Measurements from ENCODE around the gene LRRC4.

The LRRC4 gene

DNA sequence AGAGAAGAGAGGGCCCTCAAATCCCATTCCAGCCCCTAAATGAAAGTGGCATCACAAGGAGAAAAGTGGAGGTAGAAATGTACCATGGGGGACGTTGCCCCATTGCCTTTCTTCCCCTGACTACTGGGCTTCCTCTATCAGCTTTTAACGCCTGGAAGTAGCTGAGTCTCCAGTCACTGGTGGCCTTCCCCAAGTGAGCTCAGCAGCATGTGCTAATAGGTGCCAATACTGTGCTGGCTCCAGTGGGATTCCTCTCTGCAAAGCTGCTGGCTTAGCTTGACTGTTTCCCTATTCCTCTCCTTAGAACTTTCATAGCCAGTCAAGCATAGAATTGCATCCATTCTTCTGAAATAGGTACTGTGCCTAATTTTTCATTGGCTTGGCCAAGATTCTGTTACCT lies 32.6 kb downstream of the LRRC4 start:
- FAIRE-seq = no peak
- DNase-seq (ENCODE audit: insufficient read length) = no peak
- TF ChIP-seq POLR2AphosphoS5 (IDR thresholded peaks at IDR 0.05; ENCODE audit: low read depth, low read length) (no peak), TAF1 (IDR thresholded peaks at IDR 0.05; ENCODE audit: borderline replicate concordance, low read depth, low read length) (no peak), POLR2A (IDR thresholded peaks at IDR 0.05; ENCODE audit: low read depth, low read length) (no peak)

DNA sequence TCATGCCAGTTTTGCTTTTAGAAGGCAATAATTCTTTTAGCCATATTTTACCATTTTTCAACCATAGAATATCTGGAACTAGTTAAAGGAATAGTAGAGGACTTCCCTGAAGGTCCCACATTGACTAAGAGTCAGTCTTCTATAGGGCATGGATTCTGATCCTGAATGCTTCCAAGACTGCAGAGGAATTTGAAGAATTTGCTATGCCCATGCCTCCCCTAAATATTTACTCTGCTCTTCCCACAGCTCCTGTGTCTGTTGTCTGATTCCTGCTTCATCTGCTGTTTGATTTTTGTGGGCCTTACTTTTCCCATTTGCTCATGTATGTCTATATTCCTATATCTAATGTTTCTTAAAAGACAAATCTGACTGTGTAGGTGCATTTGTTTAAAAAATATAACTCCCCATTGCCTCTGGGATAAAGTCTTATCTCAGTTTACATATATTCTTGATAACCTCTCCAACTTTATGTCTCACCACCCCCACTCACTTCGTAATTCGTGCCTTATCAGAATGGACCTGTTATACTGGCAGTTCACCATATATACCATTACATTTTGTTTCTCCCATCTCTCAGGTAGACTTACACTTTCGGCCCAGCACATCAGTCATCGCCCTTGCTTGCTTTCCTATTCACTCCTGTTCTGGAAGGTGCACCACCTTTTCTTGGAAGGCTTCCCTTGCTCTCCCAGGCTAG lies 33.9 kb downstream of the LRRC4 start:
- DNase-seq (ENCODE audit: insufficient read length) = no peak
- FAIRE-seq = no peak
- TF ChIP-seq POLR2AphosphoS5 (IDR thresholded peaks at IDR 0.05; ENCODE audit: low read depth, low read length) (no peak), TAF1 (IDR thresholded peaks at IDR 0.05; ENCODE audit: borderline replicate concordance, low read depth, low read length) (no peak), POLR2A (IDR thresholded peaks at IDR 0.05; ENCODE audit: low read depth, low read length) (no peak)

- TF ChIP-seq POLR2A (IDR thresholded peaks at IDR 0.05; ENCODE audit: low read depth, low read length) = no peak
- TF ChIP-seq POLR2AphosphoS5 (IDR thresholded peaks at IDR 0.05; ENCODE audit: low read depth, low read length) = no peak
- TF ChIP-seq TAF1 (IDR thresholded peaks at IDR 0.05; ENCODE audit: borderline replicate concordance, low read depth, low read length) = no peak
- DNase-seq (ENCODE audit: insufficient read length) (no peak), FAIRE-seq (no peak)
Measured at GRCh38 chr7:127996253-127997071, 34.8 kb downstream of the LRRC4 start.

DNA sequence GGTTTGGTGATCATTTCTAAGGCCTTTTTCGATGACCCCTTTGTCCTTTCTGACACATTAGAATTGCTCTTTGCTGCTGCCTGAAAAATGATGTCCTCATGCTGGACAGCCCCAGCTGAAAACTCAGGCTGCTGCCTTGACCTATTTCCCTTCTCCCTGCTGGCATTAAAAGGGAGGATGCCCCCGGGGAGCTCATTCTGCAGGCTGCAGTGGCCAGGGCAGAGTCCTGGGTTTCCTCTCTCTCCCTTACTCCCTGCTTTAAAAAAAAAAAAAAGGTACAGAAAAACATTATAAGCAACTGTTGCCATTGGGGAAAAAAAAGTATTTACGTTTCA lies 35.4 kb downstream of the LRRC4 start:
- no peak for DNase-seq (ENCODE audit: insufficient read length)
- no peak for TF ChIP-seq POLR2A (IDR thresholded peaks at IDR 0.05; ENCODE audit: low read depth, low read length)
- no peak for TF ChIP-seq POLR2AphosphoS5 (IDR thresholded peaks at IDR 0.05; ENCODE audit: low read depth, low read length)
- TF ChIP-seq TAF1 (IDR thresholded peaks at IDR 0.05; ENCODE audit: borderline replicate concordance, low read depth, low read length) = no peak
- FAIRE-seq = no peak

GRCh38 chr7:127995156-127995880 lies 35.9 kb downstream of the LRRC4 start:
- no peak for DNase-seq (ENCODE audit: insufficient read length)
- FAIRE-seq = no peak
- TF ChIP-seq TAF1 (IDR thresholded peaks at IDR 0.05; ENCODE audit: borderline replicate concordance, low read depth, low read length) = no peak
- no peak for TF ChIP-seq POLR2A (IDR thresholded peaks at IDR 0.05; ENCODE audit: low read depth, low read length)
- no peak for TF ChIP-seq POLR2AphosphoS5 (IDR thresholded peaks at IDR 0.05; ENCODE audit: low read depth, low read length)

DNA sequence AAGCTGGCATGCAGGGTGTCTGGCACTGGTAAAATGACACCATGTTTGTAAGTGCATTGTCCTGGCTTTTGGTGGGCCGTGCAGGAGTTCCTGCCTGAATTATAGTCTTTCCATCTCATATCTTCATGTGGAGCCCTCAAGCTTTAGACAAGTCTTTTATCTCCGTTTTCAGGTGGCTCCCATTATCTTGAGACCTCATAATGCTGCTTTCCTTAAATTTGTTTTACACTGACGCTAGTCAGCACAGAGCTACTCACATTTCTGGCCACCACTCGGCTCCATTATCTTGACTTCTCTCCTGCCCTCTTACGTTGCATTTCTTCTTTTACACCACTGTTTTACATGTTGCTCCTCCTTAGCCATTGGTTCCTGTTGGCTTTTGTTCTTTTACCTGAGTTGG lies 37.2 kb downstream of the LRRC4 start:
- TF ChIP-seq TAF1 (IDR thresholded peaks at IDR 0.05; ENCODE audit: borderline replicate concordance, low read depth, low read length) (no peak), POLR2A (IDR thresholded peaks at IDR 0.05; ENCODE audit: low read depth, low read length) (no peak), POLR2AphosphoS5 (IDR thresholded peaks at IDR 0.05; ENCODE audit: low read depth, low read length) (no peak)
- DNase-seq (ENCODE audit: insufficient read length) (no peak), FAIRE-seq (no peak)

GRCh38 chr7:127993317-127993716 lies 37.9 kb downstream of the LRRC4 start:
- DNase-seq (ENCODE audit: insufficient read length) (no peak), FAIRE-seq (no peak)
- TF ChIP-seq TAF1 (IDR thresholded peaks at IDR 0.05; ENCODE audit: borderline replicate concordance, low read depth, low read length) (no peak), POLR2AphosphoS5 (IDR thresholded peaks at IDR 0.05; ENCODE audit: low read depth, low read length) (no peak), POLR2A (IDR thresholded peaks at IDR 0.05; ENCODE audit: low read depth, low read length) (no peak)

GRCh38 chr7:127988751-127989150 lies 42.5 kb downstream of the LRRC4 start:
- TF ChIP-seq POLR2AphosphoS5 (IDR thresholded peaks at IDR 0.05; ENCODE audit: low read depth, low read length) (no peak), TAF1 (IDR thresholded peaks at IDR 0.05; ENCODE audit: borderline replicate concordance, low read depth, low read length) (no peak), POLR2A (IDR thresholded peaks at IDR 0.05; ENCODE audit: low read depth, low read length) (no peak)
- FAIRE-seq = no peak
- no peak for DNase-seq (ENCODE audit: insufficient read length)

DNA sequence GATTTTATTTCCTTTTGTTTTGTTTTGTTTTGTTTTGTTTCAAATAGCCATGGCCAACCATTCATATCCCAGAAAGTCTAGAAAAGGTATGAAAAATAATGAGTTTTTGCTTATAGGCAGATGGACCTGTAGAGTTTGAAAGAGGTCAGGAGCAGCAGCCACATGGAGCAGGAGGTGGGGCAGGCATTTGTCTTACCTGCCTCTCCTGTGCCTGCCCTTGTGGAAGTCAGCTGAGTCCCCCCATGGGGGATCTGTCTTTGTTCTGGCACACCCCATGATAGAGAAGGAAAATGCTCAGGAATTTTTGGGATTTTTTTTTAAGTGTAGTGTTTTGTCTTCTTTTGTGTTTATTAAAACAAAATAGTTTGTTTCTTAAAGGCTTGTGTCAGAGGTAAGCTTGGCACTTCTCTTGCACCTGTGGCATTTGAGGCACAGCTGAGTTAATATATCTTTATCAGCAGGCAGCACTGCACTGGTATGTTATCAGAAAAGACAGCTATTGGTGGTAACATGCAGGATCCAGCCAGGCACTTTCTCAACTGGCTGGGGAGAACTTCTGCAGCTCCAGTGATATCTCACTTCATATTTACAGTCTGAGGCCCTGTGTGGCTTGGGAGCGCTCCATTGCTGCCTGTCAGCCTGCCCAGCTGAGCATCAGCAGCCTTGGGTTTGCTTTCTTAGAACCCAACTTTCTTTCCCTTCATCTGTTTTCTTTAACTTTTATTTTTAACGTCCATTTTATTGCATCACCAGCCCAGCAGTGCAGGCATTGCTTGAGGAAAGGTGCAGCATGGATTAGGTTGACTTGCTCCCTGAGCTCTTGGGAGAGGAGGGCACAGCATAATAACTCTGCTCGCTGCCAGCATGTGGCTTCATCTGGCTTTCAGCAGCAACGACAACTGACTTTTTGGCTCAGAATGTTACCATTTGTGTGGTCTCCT lies 44.4 kb downstream of the LRRC4 start:
- TF ChIP-seq POLR2AphosphoS5 (IDR thresholded peaks at IDR 0.05; ENCODE audit: low read depth, low read length) (no peak), TAF1 (IDR thresholded peaks at IDR 0.05; ENCODE audit: borderline replicate concordance, low read depth, low read length) (no peak), POLR2A (IDR thresholded peaks at IDR 0.05; ENCODE audit: low read depth, low read length) (no peak)
- DNase-seq (ENCODE audit: insufficient read length) (no peak), FAIRE-seq (no peak)

- FAIRE-seq (no peak), DNase-seq (ENCODE audit: insufficient read length) (no peak)
- TF ChIP-seq POLR2AphosphoS5 (IDR thresholded peaks at IDR 0.05; ENCODE audit: low read depth, low read length) = no peak
- TF ChIP-seq TAF1 (IDR thresholded peaks at IDR 0.05; ENCODE audit: borderline replicate concordance, low read depth, low read length) = no peak
- no peak for TF ChIP-seq POLR2A (IDR thresholded peaks at IDR 0.05; ENCODE audit: low read depth, low read length)
Measured at GRCh38 chr7:127983804-127984332, 47.4 kb downstream of the LRRC4 start.
